ENCODE measurements around the gene AGT.

The AGT gene

GRCh38 chr1:230701895-230702768 is 11.8 kb downstream of the AGT start:
- H3K4me2 ChIP-seq (ENCODE audit: insufficient read depth, low read length) = no peak overlapping the region
- DNase-seq (no peak), ATAC-seq (ENCODE audit: insufficient read depth, low read depth) (no peak)
- TF ChIP-seq, protein P1, sequence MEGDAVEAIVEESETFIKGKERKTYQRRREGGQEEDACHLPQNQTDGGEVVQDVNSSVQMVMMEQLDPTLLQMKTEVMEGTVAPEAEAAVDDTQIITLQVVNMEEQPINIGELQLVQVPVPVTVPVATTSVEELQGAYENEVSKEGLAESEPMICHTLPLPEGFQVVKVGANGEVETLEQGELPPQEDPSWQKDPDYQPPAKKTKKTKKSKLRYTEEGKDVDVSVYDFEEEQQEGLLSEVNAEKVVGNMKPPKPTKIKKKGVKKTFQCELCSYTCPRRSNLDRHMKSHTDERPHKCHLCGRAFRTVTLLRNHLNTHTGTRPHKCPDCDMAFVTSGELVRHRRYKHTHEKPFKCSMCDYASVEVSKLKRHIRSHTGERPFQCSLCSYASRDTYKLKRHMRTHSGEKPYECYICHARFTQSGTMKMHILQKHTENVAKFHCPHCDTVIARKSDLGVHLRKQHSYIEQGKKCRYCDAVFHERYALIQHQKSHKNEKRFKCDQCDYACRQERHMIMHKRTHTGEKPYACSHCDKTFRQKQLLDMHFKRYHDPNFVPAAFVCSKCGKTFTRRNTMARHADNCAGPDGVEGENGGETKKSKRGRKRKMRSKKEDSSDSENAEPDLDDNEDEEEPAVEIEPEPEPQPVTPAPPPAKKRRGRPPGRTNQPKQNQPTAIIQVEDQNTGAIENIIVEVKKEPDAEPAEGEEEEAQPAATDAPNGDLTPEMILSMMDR (IDR thresholded peaks at IDR 0.05; ENCODE audit: borderline replicate concordance, extremely low read depth, low read length, poor library complexity, severe bottlenecking) = no peak
- no peak for TF ChIP-seq EZH2 (IDR thresholded peaks at IDR 0.05; ENCODE audit: borderline replicate concordance, low read depth, low read length, severe bottlenecking)
- H3K9ac ChIP-seq (ENCODE audit: low read depth, low read length) = no peak overlapping the region
- H3K79me2 ChIP-seq (ENCODE audit: insufficient read depth, low read length) = no peaks in the 10 kb centered on the region
- H2AFZ ChIP-seq (ENCODE audit: low read depth, low read length) = no peak overlapping the region
- H3K4me1 ChIP-seq (ENCODE audit: insufficient read depth, low read length) = no peaks in the 10 kb centered on the region
- H3K9me3 ChIP-seq (ENCODE audit: insufficient read depth, low read length, severe bottlenecking) = no peaks in the 10 kb centered on the region
- peaks cover 13% of the 10 kb centered on the region for H3K27me3 ChIP-seq (ENCODE audit: insufficient read depth, low read length, poor library complexity)
- no peak overlapping the region for H3K27ac ChIP-seq (ENCODE audit: low read length)
- H3K36me3 ChIP-seq (ENCODE audit: insufficient read depth, low read length) = no peaks in the 10 kb centered on the region
- no peak overlapping the region for H3K4me3 ChIP-seq (ENCODE audit: low read depth in 1 of 2, low read length in 2 of 2)
- H4K20me1 ChIP-seq (ENCODE audit: insufficient read depth, low read length) = no peaks in the 10 kb centered on the region

DNA sequence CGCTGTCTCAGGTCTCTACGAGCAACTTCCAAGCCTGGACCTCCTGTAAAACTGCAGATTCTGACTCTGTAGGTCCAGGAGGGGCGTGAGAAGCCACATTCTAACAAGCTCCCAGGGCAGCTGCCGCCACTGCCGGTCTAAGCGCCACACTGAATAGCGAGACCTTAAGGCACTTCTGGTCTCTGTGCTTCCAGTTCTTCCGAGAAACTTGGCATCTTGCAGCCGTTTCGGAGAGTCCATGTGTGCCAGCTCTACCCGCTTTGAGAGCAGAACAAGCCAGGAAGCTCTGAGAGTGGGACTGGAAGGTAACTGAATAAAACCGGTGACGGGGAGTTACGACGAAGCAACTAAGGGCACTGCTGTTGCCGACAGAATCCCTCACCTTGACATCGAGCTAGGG is 12.5 kb downstream of the AGT start:
- Histone ChIP-seq H3K4me1 (ENCODE audit: insufficient read depth, low read length) (no peaks in the 10 kb centered on the region), H3K9ac (ENCODE audit: low read depth, low read length) (no peak overlapping the region), H3K36me3 (ENCODE audit: insufficient read depth, low read length) (no peaks in the 10 kb centered on the region), H2AFZ (ENCODE audit: low read depth, low read length) (no peak overlapping the region), H3K4me3 (ENCODE audit: low read depth in 1 of 2, low read length in 2 of 2) (no peak overlapping the region), H4K20me1 (ENCODE audit: insufficient read depth, low read length) (no peaks in the 10 kb centered on the region), H3K27me3 (ENCODE audit: insufficient read depth, low read length, poor library complexity) (peaks cover 13% of the 10 kb centered on the region), H3K27ac (ENCODE audit: low read length) (no peak overlapping the region), H3K79me2 (ENCODE audit: insufficient read depth, low read length) (no peaks in the 10 kb centered on the region), H3K4me2 (ENCODE audit: insufficient read depth, low read length) (no peak overlapping the region), H3K9me3 (ENCODE audit: insufficient read depth, low read length, severe bottlenecking) (no peaks in the 10 kb centered on the region)
- no peak for TF ChIP-seq EZH2 (IDR thresholded peaks at IDR 0.05; ENCODE audit: borderline replicate concordance, low read depth, low read length, severe bottlenecking)
- TF ChIP-seq, protein P1 (IDR thresholded peaks at IDR 0.05; ENCODE audit: borderline replicate concordance, extremely low read depth, low read length, poor library complexity, severe bottlenecking) = no peak
- ATAC-seq (ENCODE audit: insufficient read depth, low read depth) (no peak), DNase-seq (no peak)

DNA sequence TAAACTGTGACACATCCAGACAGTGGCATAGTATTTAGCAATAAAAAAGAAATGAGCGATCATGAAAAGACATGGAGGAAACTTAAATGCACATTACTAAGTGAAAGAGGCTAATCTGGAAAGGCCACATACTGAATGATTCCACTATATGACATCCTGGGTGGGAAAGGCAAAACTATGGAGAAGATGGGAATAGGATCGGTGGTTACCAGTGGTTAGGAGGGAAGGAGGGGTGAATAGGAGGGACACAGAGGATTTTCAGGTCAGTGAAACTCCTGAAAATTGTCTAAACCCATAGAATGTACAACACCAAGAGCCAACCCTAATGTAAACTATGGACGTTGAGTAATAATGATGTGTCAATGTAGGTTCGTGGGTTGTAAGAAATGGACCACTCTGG is 13.8 kb downstream of the AGT start:
- H3K4me1 ChIP-seq (ENCODE audit: insufficient read depth, low read length) = no peaks in the 10 kb centered on the region
- peaks cover 13% of the 10 kb centered on the region for H3K27me3 ChIP-seq (ENCODE audit: insufficient read depth, low read length, poor library complexity)
- DNase-seq (no peak), ATAC-seq (ENCODE audit: insufficient read depth, low read depth) (no peak)
- H3K79me2 ChIP-seq (ENCODE audit: insufficient read depth, low read length) = no peaks in the 10 kb centered on the region
- H3K36me3 ChIP-seq (ENCODE audit: insufficient read depth, low read length) = no peaks in the 10 kb centered on the region
- H3K9ac ChIP-seq (ENCODE audit: low read depth, low read length) = no peak overlapping the region
- H2AFZ ChIP-seq (ENCODE audit: low read depth, low read length) = no peak overlapping the region
- H3K4me2 ChIP-seq (ENCODE audit: insufficient read depth, low read length) = no peak overlapping the region
- H3K9me3 ChIP-seq (ENCODE audit: insufficient read depth, low read length, severe bottlenecking) = no peaks in the 10 kb centered on the region
- no peak overlapping the region for H3K27ac ChIP-seq (ENCODE audit: low read length)
- no peak overlapping the region for H3K4me3 ChIP-seq (ENCODE audit: low read depth in 1 of 2, low read length in 2 of 2)
- no peaks in the 10 kb centered on the region for H4K20me1 ChIP-seq (ENCODE audit: insufficient read depth, low read length)
- TF ChIP-seq, protein P1 (IDR thresholded peaks at IDR 0.05; ENCODE audit: borderline replicate concordance, extremely low read depth, low read length, poor library complexity, severe bottlenecking) = no peak

All from DND-41 (cell line).